Left forelimb (tissue), 1 donor: ENCODE data around the gene GRK3.
A peak's percentile ranks its signal among the peaks of the same experiment; 100 is the strongest.
"Not testable (repeated sequence)": the region's sequence is repeated elsewhere in the genome, so short reads cannot be mapped to it uniquely, and the experiment has no call there.

ENCODE experiments used
- DNase-seq: peaks from one replicate; pipeline ENCODE4 v3.0.0-alpha.2; 2018; ENCODE audit warnings: low spot score

The GRK3 gene

DNA sequence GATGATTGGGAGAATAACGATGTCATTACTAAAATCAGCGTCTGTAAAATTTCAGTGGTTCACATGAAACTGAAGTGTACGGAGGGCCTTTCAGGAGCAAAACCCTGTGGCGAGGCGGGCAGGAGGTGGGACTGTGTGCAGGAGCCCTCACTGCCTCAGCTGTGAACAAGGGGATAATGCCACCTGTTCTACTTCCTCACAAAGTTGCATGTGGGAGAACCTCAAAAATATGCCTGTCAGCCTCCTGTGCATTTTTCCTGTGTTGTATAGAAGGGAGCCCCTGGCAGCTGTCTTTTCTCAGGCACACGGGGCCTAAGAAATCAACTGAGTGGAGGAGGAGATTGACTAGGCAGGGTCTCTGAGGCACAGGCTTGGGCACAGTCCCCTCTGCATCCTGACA, 134.5 kb downstream of the GRK3 start:
- DNase-seq = no peak

DNA sequence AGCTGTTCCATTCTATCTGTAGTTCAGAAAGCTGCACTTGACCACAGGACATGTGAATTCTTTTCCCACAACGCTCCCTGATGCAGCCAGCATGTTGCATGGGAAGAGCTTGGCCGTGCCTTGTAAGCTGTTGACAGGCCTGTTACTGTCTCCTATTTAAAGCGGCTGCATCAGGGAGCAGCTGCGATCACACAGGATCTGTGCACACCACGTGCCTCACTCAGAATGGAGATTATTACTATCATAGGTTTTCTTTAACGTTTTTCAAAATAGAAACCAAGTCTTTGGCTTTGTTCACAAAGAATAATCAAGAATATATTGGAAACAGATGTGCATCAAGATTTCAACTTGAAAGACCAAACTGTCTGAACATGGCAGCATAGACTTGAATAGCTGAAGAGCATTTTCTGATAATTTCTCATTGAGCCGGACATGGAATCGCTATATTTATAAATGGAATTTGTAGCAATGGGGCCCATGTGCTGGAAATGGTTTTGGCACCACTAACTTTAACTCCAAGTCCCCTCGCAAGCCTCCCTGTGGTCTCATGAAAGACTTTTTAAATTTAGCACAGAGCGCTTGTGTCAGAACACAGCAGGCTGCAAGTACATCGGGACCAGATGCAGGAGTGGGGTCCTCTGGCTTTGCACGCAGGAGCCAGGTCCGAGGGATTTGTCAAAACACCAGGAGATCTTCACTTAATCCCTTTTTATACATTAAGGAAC, 136.7 kb downstream of the GRK3 start:
- DNase-seq = peak; percentile 80

DNA sequence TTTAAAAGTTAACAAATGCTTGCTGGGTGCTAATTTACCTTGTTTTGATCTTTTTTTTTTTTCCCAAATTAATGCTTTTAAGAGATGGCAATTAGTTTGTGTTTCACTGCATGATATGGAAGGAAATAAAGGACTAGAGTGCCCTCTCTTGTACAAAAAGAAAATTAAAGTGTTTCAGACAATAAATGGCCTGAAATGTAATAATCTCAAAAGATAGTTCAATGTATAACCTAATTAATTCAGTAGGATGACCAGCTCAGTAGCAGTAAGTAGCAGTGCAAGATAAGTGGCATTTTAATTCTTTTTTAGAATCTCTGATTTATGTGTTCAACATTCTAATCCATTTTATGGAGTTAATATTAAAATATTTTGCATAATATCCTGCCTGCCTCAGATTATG, 137.6 kb downstream of the GRK3 start:
- DNase-seq = no peak

- DNase-seq = no peak
These were observed 138.2 kb downstream of the GRK3 start for GRCh38 chr22:25702571-25703167.

DNA sequence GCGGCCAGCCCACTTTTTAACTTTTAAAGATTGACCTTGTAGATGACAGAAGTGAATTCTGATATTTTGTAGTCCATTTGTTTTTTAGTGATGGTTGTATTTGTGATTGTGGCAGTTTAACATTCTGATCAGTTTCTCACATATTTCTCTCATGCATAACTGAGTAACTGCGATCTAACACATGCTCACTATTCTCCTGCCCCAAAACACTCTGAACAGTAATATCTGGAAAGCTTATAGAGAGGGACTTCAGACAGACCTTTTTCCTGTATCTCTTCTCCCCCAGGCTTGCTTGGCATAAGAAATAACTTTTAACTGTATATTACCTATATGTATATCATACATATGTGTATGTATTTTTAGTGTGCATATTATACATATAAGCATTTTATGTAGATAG, 140.2 kb downstream of the GRK3 start:
- DNase-seq = no peak

GRCh38 chr22:25706197-25706596, 141.7 kb downstream of the GRK3 start:
- no peak for DNase-seq

- DNase-seq = not testable (repeated sequence)
These were observed 144.0 kb downstream of the GRK3 start for GRCh38 chr22:25708430-25708829.

GRCh38 chr22:25709758-25710157, 145.3 kb downstream of the GRK3 start:
- DNase-seq = no peak

GRCh38 chr22:25710501-25710900, 146.0 kb downstream of the GRK3 start:
- no peak for DNase-seq

DNA sequence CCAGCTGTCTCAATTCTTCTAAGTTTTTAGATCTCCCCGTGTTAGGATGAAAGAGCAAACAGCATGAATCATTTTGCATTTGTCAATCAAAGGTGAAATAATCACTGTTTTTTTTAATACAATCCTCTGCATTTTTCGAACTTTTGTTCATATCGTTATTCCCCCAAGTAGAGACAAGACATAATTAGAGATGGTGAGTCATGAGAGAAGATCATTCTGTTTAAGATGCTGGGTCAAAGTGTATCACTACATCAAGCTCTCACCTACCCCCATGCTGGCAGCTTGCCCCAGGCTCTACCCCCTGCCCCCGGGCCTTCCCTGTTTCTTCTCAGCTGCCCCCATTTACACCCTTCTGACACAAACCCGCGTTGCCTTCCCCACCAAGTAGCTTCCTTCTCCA, 147.0 kb downstream of the GRK3 start:
- DNase-seq = no peak

- DNase-seq = no peak
These were observed 148.4 kb downstream of the GRK3 start for GRCh38 chr22:25712661-25713400.

DNA sequence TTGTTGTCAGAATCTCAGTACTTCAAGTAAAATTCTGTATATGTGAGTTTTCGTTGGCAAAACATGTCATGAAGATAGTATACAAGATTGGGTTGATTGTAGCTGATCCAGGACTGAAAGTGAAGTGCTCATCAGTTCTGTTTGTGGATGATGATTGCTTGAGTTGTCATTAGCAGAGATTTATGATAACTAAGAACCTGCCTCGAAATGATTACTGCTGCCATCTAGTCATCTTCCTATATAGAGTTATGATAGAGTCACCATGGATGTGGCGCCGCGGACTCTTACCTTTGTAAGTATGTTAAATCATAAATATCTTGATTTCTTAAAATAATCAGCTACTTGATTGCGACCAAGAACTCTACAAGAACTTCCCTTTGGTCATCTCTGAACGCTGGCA, 149.6 kb downstream of the GRK3 start:
- no peak for DNase-seq

- no peak for DNase-seq
These were observed 150.3 kb downstream of the GRK3 start for GRCh38 chr22:25714739-25715138.

DNA sequence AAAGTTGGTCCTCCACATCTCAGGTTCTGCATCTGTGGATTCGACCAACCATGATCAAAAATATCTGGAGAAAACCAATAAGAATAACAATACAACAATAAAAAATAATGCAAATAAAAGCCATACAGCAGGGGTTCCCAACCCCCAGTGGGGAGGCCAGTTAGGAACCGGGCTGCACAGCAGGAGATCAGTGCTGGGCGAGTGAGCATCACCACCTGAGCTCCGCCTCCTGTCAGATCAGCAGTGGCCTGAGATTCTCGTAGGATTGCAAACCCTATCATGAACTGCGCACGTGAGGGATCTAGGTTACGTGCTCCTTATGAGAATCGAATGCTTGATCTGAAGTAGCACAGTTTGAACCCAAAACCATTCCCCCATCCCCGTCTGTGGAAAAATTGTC, 152.2 kb downstream of the GRK3 start:
- DNase-seq = no peak

- no peak for DNase-seq
These were observed 153.8 kb downstream of the GRK3 start for GRCh38 chr22:25718135-25718840.

- DNase-seq = no peak
These were observed 157.7 kb downstream of the GRK3 start for GRCh38 chr22:25722223-25722622.

DNA sequence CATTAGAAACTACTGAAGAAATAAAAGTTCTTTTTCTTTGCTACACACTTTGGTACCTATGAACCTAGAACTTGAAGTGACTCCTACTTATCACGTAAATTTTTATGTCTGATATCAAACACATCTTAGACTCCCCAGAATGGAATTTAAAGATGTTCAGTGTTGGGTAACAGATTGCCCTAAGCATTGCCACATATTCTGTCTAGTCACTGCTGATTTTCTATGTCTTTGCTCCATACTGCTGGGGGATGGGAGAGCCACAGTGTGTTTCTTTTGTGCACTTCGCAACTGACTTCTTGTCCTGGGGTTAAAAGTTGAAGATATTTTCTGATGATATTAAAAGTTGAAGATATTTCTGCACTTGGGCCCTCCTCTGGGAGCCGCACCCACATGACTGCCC, 158.2 kb downstream of the GRK3 start:
- DNase-seq = no peak

DNA sequence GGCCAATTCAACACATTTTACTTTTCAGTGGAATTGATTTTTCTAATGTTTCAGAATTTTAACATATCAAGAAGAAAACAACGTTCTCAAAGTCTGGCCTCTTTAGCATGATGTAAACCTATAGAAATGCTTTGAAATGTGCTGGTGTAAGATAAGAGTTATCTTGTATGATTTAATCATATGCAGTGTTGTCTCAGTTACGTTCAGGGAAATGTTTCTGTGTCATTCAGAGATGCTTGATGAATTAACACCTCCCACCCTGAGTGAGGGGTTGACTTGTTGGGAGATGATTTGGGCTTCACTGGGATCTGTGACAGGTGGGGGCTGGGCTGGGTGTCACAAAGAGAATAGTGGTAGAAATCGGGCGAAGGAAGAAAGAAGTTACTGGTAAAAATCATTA, 161.8 kb downstream of the GRK3 start:
- DNase-seq = no peak

- DNase-seq = no peak
These were observed 163.6 kb downstream of the GRK3 start for GRCh38 chr22:25728071-25728470.

GRCh38 chr22:25729016-25729995, 164.8 kb downstream of the GRK3 start:
- no peak for DNase-seq

- no peak for DNase-seq
These were observed 171.2 kb downstream of the GRK3 start for GRCh38 chr22:25735650-25736049.
